ENCODE data around the gene GPR157. TPM values are rescaled to one million over a fixed set of nuclear protein-coding genes. Genes with fewer than 3 reads are reported as not detected.
"Not testable (repeated sequence)": the region's sequence is repeated elsewhere in the genome, so short reads cannot be mapped to it uniquely, and the experiment has no call there.

Gene GPR157
- total RNA-seq, 1 donor from 2014 or later = 4.9 TPM

GRCh38 chr1:9145714-9146113 is 16.8 kb upstream of the GPR157 start:
- no peak for DNase-seq

GRCh38 chr1:9145021-9145668 is 16.2 kb upstream of the GPR157 start:
- no peak for DNase-seq

- not testable (repeated sequence) for DNase-seq
Measured at GRCh38 chr1:9144494-9144893, 15.6 kb upstream of the GPR157 start.

GRCh38 chr1:9143250-9143649 is 14.3 kb upstream of the GPR157 start:
- no peak for DNase-seq

GRCh38 chr1:9139930-9140329 is 11.0 kb upstream of the GPR157 start:
- DNase-seq = no peak

- DNase-seq = no peak
Measured at GRCh38 chr1:9136932-9137331, 8.0 kb upstream of the GPR157 start.

GRCh38 chr1:9135073-9135836 is 6.4 kb upstream of the GPR157 start:
- DNase-seq = no peak

GRCh38 chr1:9133870-9134585 is 5.1 kb upstream of the GPR157 start:
- DNase-seq = no peak

GRCh38 chr1:9129266-9130041 is 552 bp upstream of the GPR157 start:
- peak; percentile 72 for DNase-seq

- no peak for DNase-seq
Measured at GRCh38 chr1:9128166-9128519, 759 bp downstream of the GPR157 start.

GRCh38 chr1:9127395-9128165 is 1.3 kb downstream of the GPR157 start:
- no peak for DNase-seq

- DNase-seq = no peak
Measured at GRCh38 chr1:9126511-9126910, 2.4 kb downstream of the GPR157 start.

- DNase-seq = not testable (repeated sequence)
Measured at GRCh38 chr1:9125847-9126246, 3.1 kb downstream of the GPR157 start.

GRCh38 chr1:9125325-9125724 is 3.6 kb downstream of the GPR157 start:
- no peak for DNase-seq

- DNase-seq = not testable (repeated sequence)
Measured at GRCh38 chr1:9124389-9124788, 4.5 kb downstream of the GPR157 start.

- not testable (repeated sequence) for DNase-seq
Measured at GRCh38 chr1:9123665-9124064, 5.2 kb downstream of the GPR157 start.

GRCh38 chr1:9121496-9122409 is 7.1 kb downstream of the GPR157 start:
- DNase-seq = no peak

- no peak for DNase-seq
Measured at GRCh38 chr1:9120312-9120958, 8.5 kb downstream of the GPR157 start.

GRCh38 chr1:9119745-9120144 is 9.2 kb downstream of the GPR157 start:
- no peak for DNase-seq

- DNase-seq = no peak
Measured at GRCh38 chr1:9118186-9118585, 10.7 kb downstream of the GPR157 start.
